MM.1S (cell line): ENCODE data around the gene HCN1.

Experiments
- CTCF ChIP-seq: fragments of 300-600 bp; sonication (generic); IDR thresholded peaks from 2 replicates; pipeline ENCODE4 v1.5.1; 2016; ENCODE audit warnings: antibody characterized with exemption, low read length, mixed read lengths
- EZH2 ChIP-seq: fragments of 300-600 bp; sonication (generic); optimal IDR thresholded peaks from 2 replicates; pipeline ENCODE3; 2017; ENCODE audit warnings: low read depth, mild to moderate bottlenecking, antibody characterized with exemption, low read length, mixed read lengths
- EZH2phosphoT487 ChIP-seq: fragments of 300-600 bp; sonication (generic); IDR thresholded peaks from 2 replicates; pipeline ENCODE4 v1.6.1; 2018; ENCODE audit warnings: antibody characterized with exemption, low read length

GRCh38 chr5:45252541-45252940, 443.6 kb downstream of the HCN1 start:
- no peak for TF ChIP-seq CTCF
- no peak for TF ChIP-seq EZH2
- TF ChIP-seq EZH2phosphoT487, result no peak
